SU-DHL-6 (cell line): ENCODE results near the gene FNIP2.

Experiments used
- H2AFZ ChIP-seq: fragments of 200-600 bp; sonication (generic); 2 replicates; pipeline ENCODE4 v1.6.1; 2014; ENCODE audit warnings: low read depth, mild to moderate bottlenecking, moderate library complexity, mixed read lengths, antibody characterized with exemption, low read length; ENCODE audit not compliant: severe bottlenecking
- H3F3A ChIP-seq: fragments of 200-600 bp; shearing (Covaris generic); 2 replicates; pipeline ENCODE4 v1.6.0; 2016; ENCODE audit warnings: antibody characterized with exemption, mild to moderate bottlenecking; ENCODE audit not compliant: insufficient read depth
- H3K27ac ChIP-seq: fragments of 200-600 bp; sonication (generic); 2 replicates; pipeline ENCODE4 v1.5.1; 2016; ENCODE audit warnings: low read depth, mild to moderate bottlenecking, low read length, moderate library complexity, mixed read lengths
- H3K27me3 ChIP-seq: fragments of 200-600 bp; sonication (generic), shearing (Covaris generic); 2 replicates; pipeline ENCODE4 v1.6.0; 2014; ENCODE audit warnings: mild to moderate bottlenecking, low read length
- H3K36me3 ChIP-seq: fragments of 200-600 bp; sonication (generic); 2 replicates; pipeline ENCODE4 v1.6.1; 2014; ENCODE audit warnings: mild to moderate bottlenecking, low read length, mixed read lengths
- H3K4me2 ChIP-seq: fragments of 300-600, 200-600 bp; shearing (Covaris generic), sonication (generic); 2 replicates; pipeline ENCODE4 v1.6.0; 2014; ENCODE audit warnings: low read length, low read depth, mild to moderate bottlenecking; ENCODE audit not compliant: poor library complexity, severe bottlenecking
- H3K4me3 ChIP-seq: fragments of 200-600 bp; sonication (generic); 2 replicates; pipeline ENCODE4 v1.5.1; 2014; ENCODE audit warnings: antibody characterized with exemption, low read length, mild to moderate bottlenecking, mixed read lengths; ENCODE audit not compliant: insufficient read depth, poor library complexity, severe bottlenecking
- H3K79me2 ChIP-seq: fragments of 200-600 bp; sonication (generic); 2 replicates; pipeline ENCODE4 v1.6.1; 2014; ENCODE audit warnings: mild to moderate bottlenecking, low read length, moderate library complexity; ENCODE audit not compliant: insufficient read depth
- H3K9ac ChIP-seq: fragments of 200-600 bp; sonication (generic); 2 replicates; pipeline ENCODE4 v1.7.0; 2014; ENCODE audit warnings: mild to moderate bottlenecking, low read length
- H3K9me2 ChIP-seq: fragments of 200-600 bp; sonication (generic); replicated peaks from 2 replicates; pipeline ENCODE4 v1.6.1; 2014; ENCODE audit warnings: low read length; ENCODE audit not compliant: insufficient read depth
- H3K9me3 ChIP-seq: fragments of 200-600 bp; sonication (generic); 2 replicates; pipeline ENCODE4 v1.6.1; 2014; ENCODE audit warnings: low read length, mixed read lengths; ENCODE audit not compliant: insufficient read depth
- H4K20me1 ChIP-seq: fragments of 200-600 bp; sonication (generic); 2 replicates; pipeline ENCODE4 v1.6.1; 2014; ENCODE audit warnings: low read depth, mild to moderate bottlenecking, antibody characterized with exemption, low read length, moderate library complexity, mixed read lengths
- EZH2phosphoT487 ChIP-seq: fragments of 200-600 bp; sonication (generic), shearing (Covaris generic); conservative IDR thresholded peaks from 2 replicates; pipeline ENCODE4 v1.6.1; 2018; ENCODE audit warnings: mild to moderate bottlenecking, antibody characterized with exemption, low read length, moderate library complexity, mixed read lengths
- TF ChIP-seq, protein P1 (sequence below): fragments of 200-600 bp; sonication (generic); IDR thresholded peaks from one replicate; pipeline ENCODE4 v1.5.1; 2017; ENCODE audit warnings: antibody characterized with exemption, mild to moderate bottlenecking, low read length, moderate library complexity; ENCODE audit not compliant: insufficient read depth, poor library complexity, severe bottlenecking

FNIP2 gene

DNA sequence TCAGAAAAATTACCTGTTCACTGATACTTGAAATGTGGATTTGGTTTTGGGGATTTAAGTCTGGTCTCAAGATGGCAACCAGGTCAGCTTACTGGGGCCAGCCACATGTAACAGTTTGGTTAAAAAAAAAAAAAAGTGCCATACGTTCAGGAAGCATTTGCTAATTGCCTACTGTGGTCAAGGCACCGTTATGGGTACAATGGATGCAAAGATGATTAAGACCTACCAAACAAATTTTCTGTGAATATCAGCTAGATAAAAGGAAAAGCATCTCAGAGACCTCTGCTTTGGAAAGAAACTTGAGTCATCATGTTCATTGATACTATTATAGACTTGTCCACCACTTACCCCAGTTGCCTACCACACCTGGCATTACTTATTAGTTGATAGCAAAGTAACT lies 80.9 kb downstream of the FNIP2 start:
- H3K36me3 ChIP-seq, result no peaks in the 10 kb centered on the region
- H3K9me3 ChIP-seq, result no peaks in the 10 kb centered on the region

DNA sequence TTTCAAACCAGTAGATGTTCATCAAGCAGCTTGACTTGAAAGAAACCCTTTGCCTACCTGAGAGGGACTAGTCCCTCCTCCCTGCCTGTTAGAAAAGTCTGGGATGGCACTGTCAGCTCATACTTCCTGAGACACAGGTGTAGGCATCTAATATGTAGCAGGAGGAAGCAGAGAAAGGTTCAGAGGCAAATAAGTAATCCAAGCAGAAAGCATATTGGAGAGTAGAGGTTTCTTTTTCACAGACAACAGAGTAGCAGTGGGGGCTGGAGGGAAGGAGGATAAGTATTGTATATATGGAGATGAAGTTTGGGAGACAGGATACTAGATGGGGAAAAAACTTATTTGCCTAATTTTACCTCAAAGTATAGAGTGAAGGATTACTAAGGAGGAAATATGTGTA lies 81.5 kb downstream of the FNIP2 start:
- no peaks in the 10 kb centered on the region for H3K79me2 ChIP-seq
- H3K9me2 ChIP-seq, result no peaks in the 10 kb centered on the region
- H3K4me3 ChIP-seq, result no peak overlapping the region
- TF ChIP-seq EZH2phosphoT487, result no peak
- H3K36me3 ChIP-seq, result no peaks in the 10 kb centered on the region
- H3K27ac ChIP-seq, result no peak overlapping the region
- no peak overlapping the region for H3K9ac ChIP-seq
- no peaks in the 10 kb centered on the region for H3K9me3 ChIP-seq
- no peak overlapping the region for H2AFZ ChIP-seq
- H3F3A ChIP-seq, result no peaks in the 10 kb centered on the region
- no peak overlapping the region for H3K4me2 ChIP-seq
- H3K27me3 ChIP-seq, result no peaks in the 10 kb centered on the region
- no peaks in the 10 kb centered on the region; the same call in 1 of the 2 replicates for H4K20me1 ChIP-seq

More for the DNA sequence above, 80.9 kb downstream of the FNIP2 start:
- Histone ChIP-seq H2AFZ (no peak overlapping the region), H3K79me2 (no peaks in the 10 kb centered on the region), H3K9me2 (no peaks in the 10 kb centered on the region), H3F3A (no peaks in the 10 kb centered on the region), H3K4me2 (no peak overlapping the region), H4K20me1 (no peaks in the 10 kb centered on the region; the same call in 1 of the 2 replicates), H3K27me3 (no peaks in the 10 kb centered on the region), H3K9ac (no peak overlapping the region), H3K4me3 (no peak overlapping the region), H3K27ac (no peak overlapping the region)
- TF ChIP-seq, protein P1, sequence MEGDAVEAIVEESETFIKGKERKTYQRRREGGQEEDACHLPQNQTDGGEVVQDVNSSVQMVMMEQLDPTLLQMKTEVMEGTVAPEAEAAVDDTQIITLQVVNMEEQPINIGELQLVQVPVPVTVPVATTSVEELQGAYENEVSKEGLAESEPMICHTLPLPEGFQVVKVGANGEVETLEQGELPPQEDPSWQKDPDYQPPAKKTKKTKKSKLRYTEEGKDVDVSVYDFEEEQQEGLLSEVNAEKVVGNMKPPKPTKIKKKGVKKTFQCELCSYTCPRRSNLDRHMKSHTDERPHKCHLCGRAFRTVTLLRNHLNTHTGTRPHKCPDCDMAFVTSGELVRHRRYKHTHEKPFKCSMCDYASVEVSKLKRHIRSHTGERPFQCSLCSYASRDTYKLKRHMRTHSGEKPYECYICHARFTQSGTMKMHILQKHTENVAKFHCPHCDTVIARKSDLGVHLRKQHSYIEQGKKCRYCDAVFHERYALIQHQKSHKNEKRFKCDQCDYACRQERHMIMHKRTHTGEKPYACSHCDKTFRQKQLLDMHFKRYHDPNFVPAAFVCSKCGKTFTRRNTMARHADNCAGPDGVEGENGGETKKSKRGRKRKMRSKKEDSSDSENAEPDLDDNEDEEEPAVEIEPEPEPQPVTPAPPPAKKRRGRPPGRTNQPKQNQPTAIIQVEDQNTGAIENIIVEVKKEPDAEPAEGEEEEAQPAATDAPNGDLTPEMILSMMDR, result no peak
- TF ChIP-seq EZH2phosphoT487, result no peak

DNA sequence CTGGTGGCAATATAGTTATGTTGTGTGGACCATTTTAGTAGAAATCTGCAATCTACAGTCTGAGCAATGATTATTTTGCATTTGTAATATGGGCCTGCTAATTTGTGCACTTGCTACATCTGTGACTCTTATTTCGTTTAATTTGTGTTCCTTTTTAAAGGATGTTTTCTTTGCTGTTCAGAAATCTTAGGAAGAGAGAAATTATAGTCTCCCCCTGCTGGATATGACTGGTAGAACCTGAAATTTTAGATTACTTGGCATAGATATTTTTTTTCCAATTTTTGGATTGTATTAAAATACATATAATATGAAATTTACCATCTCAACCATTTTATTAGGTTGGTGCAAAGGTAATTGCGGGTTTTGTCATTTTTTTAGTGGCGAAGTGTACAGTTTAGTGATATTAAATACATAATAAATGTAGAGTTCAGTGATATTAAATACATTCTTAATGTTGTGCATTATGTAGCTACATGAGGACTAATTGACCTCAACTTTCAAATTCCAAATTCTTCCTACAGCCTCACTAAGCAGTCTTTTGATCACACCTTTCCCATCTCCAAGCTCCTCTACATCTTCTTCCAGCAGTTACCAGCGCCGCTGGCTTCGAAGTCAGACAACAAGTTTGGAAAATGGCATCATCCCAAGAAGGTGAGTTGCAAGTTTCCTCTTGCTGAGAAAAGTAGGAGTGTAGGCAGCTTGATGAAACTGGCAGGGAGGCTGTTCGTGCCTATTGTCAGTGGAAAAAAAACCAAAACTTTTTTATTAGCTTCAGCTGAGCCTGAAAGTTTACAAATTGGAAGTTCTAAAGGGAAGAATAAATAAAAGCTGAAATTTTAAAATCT lies 82.2 kb downstream of the FNIP2 start:
- Histone ChIP-seq H3K9me3 (no peaks in the 10 kb centered on the region), H3K4me3 (no peak overlapping the region), H3K79me2 (no peaks in the 10 kb centered on the region), H3K9ac (no peak overlapping the region), H3K36me3 (no peaks in the 10 kb centered on the region), H4K20me1 (no peaks in the 10 kb centered on the region; the same call in 1 of the 2 replicates), H3K27me3 (no peaks in the 10 kb centered on the region), H3F3A (no peaks in the 10 kb centered on the region), H3K9me2 (no peaks in the 10 kb centered on the region), H3K27ac (no peak overlapping the region), H2AFZ (no peak overlapping the region), H3K4me2 (no peak overlapping the region)
- TF ChIP-seq, protein P1, result peak; percentile 49
- no peak for TF ChIP-seq EZH2phosphoT487

DNA sequence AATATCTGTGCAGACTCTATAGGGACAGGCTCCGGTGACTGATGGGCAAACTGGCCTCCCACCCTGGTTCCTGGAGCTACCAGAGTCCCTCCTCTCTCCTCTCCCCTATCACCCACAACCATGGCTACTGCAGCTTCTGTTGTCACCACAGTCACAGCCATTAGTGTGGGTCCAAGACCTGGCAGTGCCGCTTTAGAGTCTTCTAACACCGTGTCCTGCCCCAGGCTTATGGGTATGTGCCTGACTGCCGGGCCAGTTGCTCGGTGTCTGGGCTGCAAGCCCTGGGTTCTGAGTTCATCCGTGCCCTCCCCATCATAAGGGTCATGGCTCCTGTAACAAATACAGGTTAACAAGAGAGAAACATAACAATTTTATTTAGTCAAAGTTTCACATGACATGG lies 85.4 kb downstream of the FNIP2 start:
- no peaks in the 10 kb centered on the region; the same call in 1 of the 2 replicates for H4K20me1 ChIP-seq
- no peak overlapping the region for H3K4me2 ChIP-seq
- H3F3A ChIP-seq, result no peaks in the 10 kb centered on the region

More for the DNA sequence above, 85.4 kb downstream of the FNIP2 start:
- Histone ChIP-seq H3K79me2 (no peaks in the 10 kb centered on the region), H3K9me2 (no peaks in the 10 kb centered on the region), H2AFZ (no peak overlapping the region), H3K9me3 (no peaks in the 10 kb centered on the region), H3K36me3 (no peaks in the 10 kb centered on the region), H3K4me3 (no peak overlapping the region), H3K27ac (no peak overlapping the region), H3K9ac (no peak overlapping the region), H3K27me3 (no peaks in the 10 kb centered on the region)
- TF ChIP-seq EZH2phosphoT487, result no peak
- TF ChIP-seq, protein P1, result no peak
